Natural killer cell (primary cell): ENCODE results near the gene ZFP92. TPM values are rescaled to one million over a fixed set of nuclear protein-coding genes. Genes with fewer than 3 reads are reported as not detected.

Experiments
- ATAC-seq, 3 donors: fragments of 150-1000 bp in 2 of 3; fragments of 200-7000 bp in 1 of 3; cut with Tn5 transposase; 1 replicate in 1 of 3; 2 replicates in 2 of 3; pipeline ENCODE4 v1.10.0; 2021; ENCODE audit warnings: mild to moderate bottlenecking in 2 of 3, moderate library complexity in 2 of 3
- DNase-seq, 2 donors: peaks; one replicate each; pipeline versions ENCODE4 v3.0.0 to v3.0.0-alpha.2; 2013 to 2021; ENCODE audit warnings: mixed read lengths in 1 of 2
- H3K27ac ChIP-seq: one replicate; pipeline ENCODE4 v1.5.1; 2013; ENCODE audit warnings: mild to moderate bottlenecking, low read length
- H3K27me3 ChIP-seq: one replicate; pipeline ENCODE4 v1.6.1; 2013; ENCODE audit warnings: low read length; ENCODE audit not compliant: control insufficient read depth, insufficient read depth
- H3K36me3 ChIP-seq: one replicate; pipeline ENCODE4 v1.6.1; 2013; ENCODE audit warnings: low read length; ENCODE audit not compliant: control insufficient read depth, insufficient read depth
- H3K4me1 ChIP-seq: one replicate; pipeline ENCODE4 v1.6.1; 2013; ENCODE audit warnings: low read length; ENCODE audit not compliant: control insufficient read depth, insufficient read depth
- H3K4me3 ChIP-seq: one replicate; pipeline ENCODE4 v1.5.1; 2013; ENCODE audit warnings: low read length
- H3K9me3 ChIP-seq: one replicate; pipeline ENCODE4 v1.6.1; 2013; ENCODE audit warnings: low read length; ENCODE audit not compliant: control insufficient read depth, insufficient read depth
- H3K27ac Mint-ChIP-seq, 2 donors: one replicate each; pipeline ENCODE4 v1.8.0; 2022; ENCODE audit warnings: mild to moderate bottlenecking in 2 of 2, mixed read lengths in 2 of 2, moderate library complexity in 1 of 2
- H3K27me3 Mint-ChIP-seq, 2 donors: one replicate each; pipeline ENCODE4 v1.8.0; 2022; ENCODE audit warnings: low read depth in 2 of 2, mixed read lengths in 2 of 2
- H3K36me3 Mint-ChIP-seq: one replicate; pipeline ENCODE4 v1.8.0; 2022; ENCODE audit warnings: mixed read lengths
- H3K4me1 Mint-ChIP-seq, 2 donors: one replicate each; pipeline ENCODE4 v1.8.0; 2022; ENCODE audit warnings: mixed read lengths in 2 of 2
- H3K4me3 Mint-ChIP-seq: one replicate; pipeline ENCODE4 v1.8.0; 2022; ENCODE audit warnings: mild to moderate bottlenecking, moderate library complexity, mixed read lengths
- H3K9me3 Mint-ChIP-seq, 2 donors: one replicate each; pipeline ENCODE4 v1.8.0; 2022; ENCODE audit warnings: mixed read lengths in 2 of 2
- WGBS: methylation state at CpG from one replicate; pipeline ENCODE4 v1.1.7; 2013; ENCODE audit warnings: missing lambda C conversion rate; ENCODE audit not compliant: insufficient coverage; 5-methylcytosine and 5-hydroxymethylcytosine counted together
- intact Hi-C: fragments of 100-400 bp; cut with micrococcal nuclease; formaldehyde crosslinking; loops from one replicate; pipeline ENCODE4 v1.14.2; 2022
- total RNA-seq, 4 donors: library from RNA; stranded (reverse); fragments of 120-200 nt in 1 of 4; gene quantifications; one replicate each; pipeline versions ENCODE4 v1.2.3 to v1.2.4, GENCODE V29; 2013 to 2022
- TF ChIP-seq, protein P1 (sequence below): fragments of 200-600 bp; IDR thresholded peaks from one replicate; pipeline ENCODE4 v1.8.0; 2022; ENCODE audit warnings: antibody characterized with exemption

The ZFP92 gene
- total RNA-seq, 3 donors from 2014 or later (not counting 1 experiment from before 2014, with no cell fraction given) = 1.6 to 3.3 (median 2.9) TPM

DNA sequence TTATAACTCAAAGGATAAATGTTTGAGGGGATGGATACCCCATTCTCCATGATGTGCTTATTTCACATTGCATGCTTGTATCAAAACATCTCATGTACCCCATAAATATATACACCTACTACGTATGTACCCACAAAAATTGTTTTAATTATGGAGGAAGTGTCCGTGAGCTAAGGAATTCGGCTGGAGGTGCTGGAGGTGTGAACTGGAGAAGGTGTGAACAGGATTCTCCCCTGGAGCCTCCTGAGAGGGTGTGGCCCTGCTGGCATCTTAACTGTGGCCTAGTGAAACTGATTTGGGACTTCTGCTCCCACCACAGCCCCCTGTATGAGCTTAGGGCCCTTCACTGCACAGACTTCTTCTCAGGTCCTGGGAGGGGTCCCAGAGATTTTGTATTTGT, 33.5 kb upstream of the ZFP92 start:
- intact Hi-C loops = no loop called here
- Histone ChIP-seq H3K9me3 (no peaks in the 10 kb centered on the region), H3K27me3 (no peaks in the 10 kb centered on the region), H3K36me3 (no peaks in the 10 kb centered on the region), H3K4me1 (no peaks in the 10 kb centered on the region), H3K27ac (no peak overlapping the region), H3K4me3 (no peak overlapping the region)
- no peak for DNase-seq
- H3K27me3 Mint-ChIP-seq = peaks cover 4 to 22% of the 10 kb centered on the region in 2 donors
- no peak overlapping the region for H3K4me3 Mint-ChIP-seq
- no peaks in the 10 kb centered on the region for H3K4me1 Mint-ChIP-seq
- no peak for ATAC-seq
- H3K36me3 Mint-ChIP-seq = no peaks in the 10 kb centered on the region
- no CpG with 5 or more reads among the region's 3 CpGs for WGBS
- TF ChIP-seq, protein P1, sequence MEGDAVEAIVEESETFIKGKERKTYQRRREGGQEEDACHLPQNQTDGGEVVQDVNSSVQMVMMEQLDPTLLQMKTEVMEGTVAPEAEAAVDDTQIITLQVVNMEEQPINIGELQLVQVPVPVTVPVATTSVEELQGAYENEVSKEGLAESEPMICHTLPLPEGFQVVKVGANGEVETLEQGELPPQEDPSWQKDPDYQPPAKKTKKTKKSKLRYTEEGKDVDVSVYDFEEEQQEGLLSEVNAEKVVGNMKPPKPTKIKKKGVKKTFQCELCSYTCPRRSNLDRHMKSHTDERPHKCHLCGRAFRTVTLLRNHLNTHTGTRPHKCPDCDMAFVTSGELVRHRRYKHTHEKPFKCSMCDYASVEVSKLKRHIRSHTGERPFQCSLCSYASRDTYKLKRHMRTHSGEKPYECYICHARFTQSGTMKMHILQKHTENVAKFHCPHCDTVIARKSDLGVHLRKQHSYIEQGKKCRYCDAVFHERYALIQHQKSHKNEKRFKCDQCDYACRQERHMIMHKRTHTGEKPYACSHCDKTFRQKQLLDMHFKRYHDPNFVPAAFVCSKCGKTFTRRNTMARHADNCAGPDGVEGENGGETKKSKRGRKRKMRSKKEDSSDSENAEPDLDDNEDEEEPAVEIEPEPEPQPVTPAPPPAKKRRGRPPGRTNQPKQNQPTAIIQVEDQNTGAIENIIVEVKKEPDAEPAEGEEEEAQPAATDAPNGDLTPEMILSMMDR = no peak
- H3K9me3 Mint-ChIP-seq = no peaks in the 10 kb centered on the region
- H3K27ac Mint-ChIP-seq = no peak overlapping the region

DNA sequence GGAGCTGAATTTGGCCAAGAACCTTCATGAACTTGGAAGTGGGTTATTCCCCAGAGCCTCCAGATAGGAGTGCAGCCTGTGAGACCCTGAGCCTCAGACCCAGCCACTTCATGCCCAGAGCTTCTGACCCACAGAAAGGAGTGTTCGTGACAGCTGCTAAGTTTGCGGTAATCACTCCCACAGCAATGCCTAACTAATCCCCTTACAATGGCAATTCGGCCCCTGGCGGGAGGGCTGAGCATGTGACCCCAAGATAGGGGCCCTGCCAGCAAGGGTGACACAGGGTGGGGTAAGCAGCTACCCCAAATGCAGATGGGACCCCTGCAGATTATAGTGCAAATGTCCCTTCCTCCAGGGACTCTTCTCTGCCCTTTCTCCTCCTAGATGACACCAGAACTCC, 32.7 kb upstream of the ZFP92 start:
- TF ChIP-seq, protein P1 = no peak
- H3K27me3 ChIP-seq = no peaks in the 10 kb centered on the region
- H3K4me3 ChIP-seq = no peak overlapping the region
- Mint-ChIP-seq H3K36me3 (no peaks in the 10 kb centered on the region), H3K27me3 (peaks cover under 1 to 18% of the 10 kb centered on the region in 2 donors), H3K9me3 (no peaks in the 10 kb centered on the region), H3K4me1 (no peaks in the 10 kb centered on the region), H3K27ac (no peak overlapping the region), H3K4me3 (no peak overlapping the region)
- H3K27ac ChIP-seq = no peak overlapping the region
- H3K4me1 ChIP-seq = no peaks in the 10 kb centered on the region
- DNase-seq (no peak), ATAC-seq (no peak)
- intact Hi-C loops = no loop called here
- 85% methylated on average over 4 of the region's 4 CpGs for WGBS
- H3K9me3 ChIP-seq = no peaks in the 10 kb centered on the region
- no peaks in the 10 kb centered on the region for H3K36me3 ChIP-seq

DNA sequence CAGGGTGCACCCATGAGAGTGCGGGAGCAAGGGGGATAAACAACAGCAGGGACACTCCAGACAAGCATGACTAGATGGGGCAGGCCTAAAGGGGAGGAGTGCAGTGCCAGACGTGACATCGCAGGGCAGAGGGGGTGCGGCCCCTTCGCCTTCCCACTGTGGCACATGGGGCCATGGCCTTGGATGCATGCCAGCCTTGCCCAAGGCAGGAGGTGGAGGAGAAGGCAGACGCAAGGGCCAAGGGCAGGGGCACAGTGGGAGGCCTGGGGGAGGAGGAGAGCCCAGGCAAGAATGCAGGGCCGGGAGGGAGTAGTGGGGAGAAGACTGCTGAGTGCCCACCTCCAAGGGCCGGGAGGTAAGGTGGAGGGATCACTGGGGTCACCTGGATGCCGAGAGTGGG, 31.8 kb upstream of the ZFP92 start:
- no peaks in the 10 kb centered on the region for H3K4me1 ChIP-seq
- H3K36me3 ChIP-seq = no peaks in the 10 kb centered on the region
- Mint-ChIP-seq H3K27me3 (peaks cover 0 to 9% of the 10 kb centered on the region in 2 donors), H3K4me1 (no peaks in the 10 kb centered on the region), H3K4me3 (no peak overlapping the region), H3K9me3 (no peaks in the 10 kb centered on the region), H3K36me3 (no peaks in the 10 kb centered on the region), H3K27ac (no peak overlapping the region)
- 86% methylated on average over 9 of the region's 9 CpGs for WGBS
- intact Hi-C loops = no loop called here
- DNase-seq (no peak), ATAC-seq (no peak)
- H3K27ac ChIP-seq = no peak overlapping the region
- TF ChIP-seq, protein P1 = no peak
- no peaks in the 10 kb centered on the region for H3K9me3 ChIP-seq
- H3K27me3 ChIP-seq = no peaks in the 10 kb centered on the region
- no peak overlapping the region for H3K4me3 ChIP-seq

DNA sequence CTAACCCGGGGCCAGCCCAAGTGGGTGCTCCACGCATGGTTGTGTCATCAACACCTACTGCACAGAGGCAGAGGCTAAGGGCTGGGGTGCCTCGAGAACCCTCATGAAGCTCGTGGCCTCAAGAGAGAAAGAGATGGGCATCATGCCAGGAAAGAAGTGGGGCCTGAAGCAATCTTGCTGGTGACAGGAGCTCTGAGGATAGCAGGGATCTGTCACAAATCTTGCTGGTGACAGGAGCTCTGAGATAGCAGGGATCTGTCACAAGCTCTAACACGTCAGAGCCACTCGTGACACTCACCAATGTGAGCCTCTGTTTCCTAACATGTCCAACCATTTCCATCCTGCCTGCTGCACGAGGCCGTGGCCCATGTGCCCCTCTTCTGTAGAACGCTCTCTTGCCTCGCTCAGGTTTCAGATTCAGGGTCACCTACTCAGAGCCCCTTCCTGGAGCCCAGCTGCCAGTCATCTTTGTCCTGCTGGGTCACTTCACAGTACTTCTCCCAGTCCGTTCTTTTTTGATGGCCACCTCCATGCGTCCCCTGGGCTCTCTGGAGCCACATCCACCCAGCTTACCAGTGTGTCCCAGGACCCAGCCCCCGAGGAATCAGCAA, 31.2 kb upstream of the ZFP92 start:
- Histone ChIP-seq H3K4me3 (no peak overlapping the region), H3K9me3 (no peaks in the 10 kb centered on the region), H3K27ac (no peak overlapping the region), H3K4me1 (no peaks in the 10 kb centered on the region), H3K27me3 (no peaks in the 10 kb centered on the region), H3K36me3 (no peaks in the 10 kb centered on the region)
- no peak for DNase-seq
- H3K4me1 Mint-ChIP-seq = no peaks in the 10 kb centered on the region
- H3K36me3 Mint-ChIP-seq = no peaks in the 10 kb centered on the region
- WGBS = 80% methylated on average over 13 of the region's 13 CpGs
- H3K27me3 Mint-ChIP-seq = peaks cover 0 to 3% of the 10 kb centered on the region in 2 donors
- H3K4me3 Mint-ChIP-seq = no peak overlapping the region
- intact Hi-C loops = no loop called here
- H3K27ac Mint-ChIP-seq = no peak overlapping the region
- no peaks in the 10 kb centered on the region for H3K9me3 Mint-ChIP-seq
- TF ChIP-seq, protein P1 = no peak
- ATAC-seq = no peak
